Measurements from ENCODE around the gene RIN3. TPM values are rescaled to one million over a fixed set of nuclear protein-coding genes. Genes with fewer than 3 reads are reported as not detected.

RIN3 gene
- total and polyA plus RNA-seq, 10 of the 15 experiments (the other 5 are each of a cell fraction or from before 2014, with no cell fraction given): 0.91 to 23.3 (median 6.3) TPM

DNA sequence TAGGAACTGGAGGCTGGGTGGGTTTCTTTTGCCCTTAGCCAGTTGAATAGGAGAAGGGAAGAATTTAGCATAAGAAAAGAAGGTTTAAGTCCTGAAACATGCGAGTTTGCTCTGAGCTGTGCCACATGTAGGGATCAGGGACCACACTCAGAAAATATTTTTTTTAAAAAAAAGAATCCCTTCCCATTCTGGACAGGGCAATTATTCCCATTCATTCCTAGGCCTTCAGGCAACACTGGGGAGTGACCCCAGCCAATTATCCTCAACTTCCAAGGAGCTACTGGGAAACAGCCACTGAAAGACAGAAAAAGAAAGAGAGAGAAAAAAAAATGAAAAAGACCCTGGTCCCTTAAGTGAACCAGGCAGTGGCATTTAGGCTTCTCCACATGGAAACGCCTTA lies 115.1 kb downstream of the RIN3 start:
- H3K9ac ChIP-seq (ENCODE audit: control insufficient read depth, insufficient read depth, low read length): no peak overlapping the region
- ChIA-PET RAD21 (ENCODE audit: unreplicated experiment) (no interaction called here), SMC1A (ENCODE audit: uncharacterized antibody, unreplicated experiment) (no interaction called here), CTCF (interaction anchor here (0.9 kb wide), 1 partner anchor 61 kb away, joined by 6 read pairs; no protein-coding TSS in a partner anchor), POLR2A (no interaction called here)
- TF ChIP-seq TCF7 (IDR thresholded peaks at IDR 0.05; ENCODE audit: borderline replicate concordance) (no peak), JUNB (IDR thresholded peaks at IDR 0.05) (no peak), TBL1XR1 (IDR thresholded peaks at IDR 0.05; ENCODE audit: low read depth, low read length) (no peak), RELA (IDR thresholded peaks at IDR 0.05; ENCODE audit: borderline replicate concordance, partially characterized antibody) (no peak), CHD1 (IDR thresholded peaks at IDR 0.05; ENCODE audit: low read depth, low read length) (no peak), TCF12 (IDR thresholded peaks at IDR 0.05; ENCODE audit: low read depth, low read length) (no peak), ESRRA (IDR thresholded peaks at IDR 0.05; ENCODE audit: low read length) (no peak), CBX3 (IDR thresholded peaks at IDR 0.05; ENCODE audit: borderline replicate concordance, low read depth) (no peak)
- no peak overlapping the region for H3K4me2 ChIP-seq (ENCODE audit: control insufficient read depth, insufficient read depth)
- H3K27ac ChIP-seq (ENCODE audit: control insufficient read depth, insufficient read depth): no peak overlapping the region
- ATAC-seq (no peak), FAIRE-seq (no peak), DNase-seq (ENCODE audit: low read depth, low spot score) (no peak)
- BruUV-seq (replicated peaks): no TSS peak
- no peak overlapping the region for H2AFZ ChIP-seq (ENCODE audit: control insufficient read depth, low read depth, low read length)
- 96% methylated on average over 2 of the region's 2 CpGs for WGBS (ENCODE audit: insufficient coverage, insufficient replicate concordance, low lambda C conversion rate, missing lambda C conversion rate)
- no peaks in the 10 kb centered on the region for H3K4me1 ChIP-seq (ENCODE audit: control insufficient read depth, insufficient read depth, low read length)
- no peaks in the 10 kb centered on the region for H4K20me1 ChIP-seq (ENCODE audit: control insufficient read depth, insufficient read depth)
- in situ Hi-C loops (cut with MboI): no loop called here
- H3K79me2 ChIP-seq (ENCODE audit: control insufficient read depth, insufficient read depth, low read length): no peaks in the 10 kb centered on the region
- intact Hi-C loops (cut with micrococcal nuclease; ENCODE audit: unreplicated experiment): no loop called here
- H3K36me3 ChIP-seq (ENCODE audit: control insufficient read depth in 2 of 2, insufficient read depth in 2 of 2, low read length in 1 of 2): no peaks in the 10 kb centered on the region; a peak in 1 of 4 replicates
- no peak overlapping the region for H3K4me3 ChIP-seq
- no peaks in the 10 kb centered on the region; a peak in 1 of 4 replicates for H3K27me3 ChIP-seq (replicated peaks in 1 of 2; ENCODE audit: control insufficient read depth in 2 of 2, insufficient read depth in 2 of 2, low read length in 1 of 2)
- peaks cover 17% of the 10 kb centered on the region; the same call in 2 of the 3 replicates for H3K9me3 ChIP-seq (replicated peaks; ENCODE audit: control insufficient read depth, insufficient read depth, low read length)

DNA sequence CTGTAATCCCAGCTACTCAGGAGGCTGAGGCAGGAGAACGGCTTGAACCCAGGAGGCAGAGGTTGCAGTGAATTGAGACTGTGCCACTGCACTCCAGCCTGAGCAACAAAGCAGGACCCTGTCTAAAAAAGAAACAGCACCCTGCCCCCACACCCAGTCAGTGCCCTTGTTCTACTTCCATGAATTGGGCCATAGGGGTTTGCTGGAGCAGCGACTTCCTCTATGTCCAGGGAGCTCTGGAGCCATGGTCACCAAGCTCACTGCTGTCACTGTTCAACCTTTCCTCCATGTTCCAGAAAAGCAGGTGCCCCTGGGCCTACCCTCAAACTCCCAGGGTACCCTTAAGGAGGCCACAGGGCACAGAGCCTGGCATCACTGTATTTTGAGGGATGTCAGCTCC lies 116.8 kb downstream of the RIN3 start:
- Histone ChIP-seq H3K9ac (ENCODE audit: control insufficient read depth, insufficient read depth, low read length) (no peak overlapping the region), H3K79me2 (ENCODE audit: control insufficient read depth, insufficient read depth, low read length) (no peaks in the 10 kb centered on the region), H3K4me2 (ENCODE audit: control insufficient read depth, insufficient read depth) (no peak overlapping the region), H3K27ac (ENCODE audit: control insufficient read depth, insufficient read depth) (no peak overlapping the region), H3K4me1 (ENCODE audit: control insufficient read depth, insufficient read depth, low read length) (peaks cover 3% of the 10 kb centered on the region; the same call in 1 of the 2 replicates), H2AFZ (ENCODE audit: control insufficient read depth, low read depth, low read length) (no peak overlapping the region), H3K4me3 (no peak overlapping the region), H3K9me3 (replicated peaks; ENCODE audit: control insufficient read depth, insufficient read depth, low read length) (peaks cover 14% of the 10 kb centered on the region; the same call in 2 of the 3 replicates), H3K27me3 (replicated peaks in 1 of 2; ENCODE audit: control insufficient read depth in 2 of 2, insufficient read depth in 2 of 2, low read length in 1 of 2) (no peaks in the 10 kb centered on the region; a peak in 1 of 4 replicates), H4K20me1 (ENCODE audit: control insufficient read depth, insufficient read depth) (no peaks in the 10 kb centered on the region), H3K36me3 (ENCODE audit: control insufficient read depth in 2 of 2, insufficient read depth in 2 of 2, low read length in 1 of 2) (no peaks in the 10 kb centered on the region; a peak in 1 of 4 replicates)
- ChIA-PET CTCF (interaction anchor here (0.6 to 1.2 kb wide), 2 partner anchors 41 to 169 kb away, joined by 3 to 5 read pairs; no protein-coding TSS in a partner anchor), RAD21 (ENCODE audit: unreplicated experiment) (interaction anchor here (1.0 kb wide), 1 partner anchor 22 kb away, joined by 4 read pairs; no protein-coding TSS in a partner anchor), POLR2A (no interaction called here), SMC1A (ENCODE audit: uncharacterized antibody, unreplicated experiment) (interaction anchor here (0.7 to 2.2 kb wide), 5 partner anchors 12 to 62 kb away, joined by 3 to 7 read pairs (median 3); no protein-coding TSS in a partner anchor)
- ATAC-seq: no peak
- DNase-seq (ENCODE audit: low read depth, low spot score): no peak
- BruUV-seq (replicated peaks): no TSS peak
- intact Hi-C loops (cut with micrococcal nuclease; ENCODE audit: unreplicated experiment): no loop called here
- in situ Hi-C loops (cut with MboI): no loop called here
- WGBS (ENCODE audit: insufficient coverage, insufficient replicate concordance, low lambda C conversion rate, missing lambda C conversion rate): 52% methylated on average over 2 of the region's 2 CpGs
- FAIRE-seq: no peak
- TF ChIP-seq TAF1 (IDR thresholded peaks at IDR 0.05; ENCODE audit: borderline replicate concordance, low read depth, low read length): no peak
- no peak for TF ChIP-seq SRF (IDR thresholded peaks at IDR 0.05; ENCODE audit: low read depth in 2 of 2, low read length in 2 of 2)
- TF ChIP-seq, protein P1, sequence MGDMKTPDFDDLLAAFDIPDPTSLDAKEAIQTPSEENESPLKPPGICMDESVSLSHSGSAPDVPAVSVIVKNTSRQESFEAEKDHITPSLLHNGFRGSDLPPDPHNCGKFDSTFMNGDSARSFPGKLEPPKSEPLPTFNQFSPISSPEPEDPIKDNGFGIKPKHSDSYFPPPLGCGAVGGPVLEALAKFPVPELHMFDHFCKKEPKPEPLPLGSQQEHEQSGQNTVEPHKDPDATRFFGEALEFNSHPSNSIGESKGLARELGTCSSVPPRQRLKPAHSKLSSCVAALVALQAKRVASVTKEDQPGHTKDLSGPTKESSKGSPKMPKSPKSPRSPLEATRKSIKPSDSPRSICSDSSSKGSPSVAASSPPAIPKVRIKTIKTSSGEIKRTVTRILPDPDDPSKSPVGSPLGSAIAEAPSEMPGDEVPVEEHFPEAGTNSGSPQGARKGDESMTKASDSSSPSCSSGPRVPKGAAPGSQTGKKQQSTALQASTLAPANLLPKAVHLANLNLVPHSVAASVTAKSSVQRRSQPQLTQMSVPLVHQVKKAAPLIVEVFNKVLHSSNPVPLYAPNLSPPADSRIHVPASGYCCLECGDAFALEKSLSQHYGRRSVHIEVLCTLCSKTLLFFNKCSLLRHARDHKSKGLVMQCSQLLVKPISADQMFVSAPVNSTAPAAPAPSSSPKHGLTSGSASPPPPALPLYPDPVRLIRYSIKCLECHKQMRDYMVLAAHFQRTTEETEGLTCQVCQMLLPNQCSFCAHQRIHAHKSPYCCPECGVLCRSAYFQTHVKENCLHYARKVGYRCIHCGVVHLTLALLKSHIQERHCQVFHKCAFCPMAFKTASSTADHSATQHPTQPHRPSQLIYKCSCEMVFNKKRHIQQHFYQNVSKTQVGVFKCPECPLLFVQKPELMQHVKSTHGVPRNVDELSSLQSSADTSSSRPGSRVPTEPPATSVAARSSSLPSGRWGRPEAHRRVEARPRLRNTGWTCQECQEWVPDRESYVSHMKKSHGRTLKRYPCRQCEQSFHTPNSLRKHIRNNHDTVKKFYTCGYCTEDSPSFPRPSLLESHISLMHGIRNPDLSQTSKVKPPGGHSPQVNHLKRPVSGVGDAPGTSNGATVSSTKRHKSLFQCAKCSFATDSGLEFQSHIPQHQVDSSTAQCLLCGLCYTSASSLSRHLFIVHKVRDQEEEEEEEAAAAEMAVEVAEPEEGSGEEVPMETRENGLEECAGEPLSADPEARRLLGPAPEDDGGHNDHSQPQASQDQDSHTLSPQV (IDR thresholded peaks at IDR 0.05): no peak
- TF ChIP-seq, protein P2, sequence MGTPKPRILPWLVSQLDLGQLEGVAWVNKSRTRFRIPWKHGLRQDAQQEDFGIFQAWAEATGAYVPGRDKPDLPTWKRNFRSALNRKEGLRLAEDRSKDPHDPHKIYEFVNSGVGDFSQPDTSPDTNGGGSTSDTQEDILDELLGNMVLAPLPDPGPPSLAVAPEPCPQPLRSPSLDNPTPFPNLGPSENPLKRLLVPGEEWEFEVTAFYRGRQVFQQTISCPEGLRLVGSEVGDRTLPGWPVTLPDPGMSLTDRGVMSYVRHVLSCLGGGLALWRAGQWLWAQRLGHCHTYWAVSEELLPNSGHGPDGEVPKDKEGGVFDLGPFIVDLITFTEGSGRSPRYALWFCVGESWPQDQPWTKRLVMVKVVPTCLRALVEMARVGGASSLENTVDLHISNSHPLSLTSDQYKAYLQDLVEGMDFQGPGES (IDR thresholded peaks at IDR 0.05): no peak
- TF ChIP-seq TARDBP (IDR thresholded peaks at IDR 0.05; ENCODE audit: borderline replicate concordance): no peak
- no peak for TF ChIP-seq ZNF207 (IDR thresholded peaks at IDR 0.05; ENCODE audit: borderline replicate concordance)
